ENCODE measurements around the gene KIF3B. TPM values are rescaled to one million over a fixed set of nuclear protein-coding genes. Genes with fewer than 3 reads are reported as not detected.

Gene KIF3B
- total RNA-seq, 1 experiment from 2014 or later, result 31.5 TPM

DNA sequence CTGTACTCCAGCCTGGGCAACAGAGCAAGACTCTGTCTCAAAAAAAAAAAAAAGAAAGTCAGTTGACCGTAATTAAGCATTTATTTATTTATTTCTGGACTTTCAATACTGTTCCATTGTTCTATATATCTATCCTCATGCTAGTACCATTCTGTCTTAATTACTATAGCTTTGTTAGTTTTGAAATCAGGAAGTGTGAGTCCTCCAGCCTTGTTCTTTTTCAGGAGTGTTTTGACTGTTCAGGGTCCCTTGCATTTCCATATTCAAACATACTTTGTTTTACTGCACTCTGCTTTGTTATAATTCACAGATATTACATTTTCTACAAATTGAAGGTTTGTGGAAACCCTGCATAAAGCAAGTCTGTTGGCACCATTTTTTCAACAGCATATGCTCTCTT, 43.9 kb downstream of the KIF3B start:
- H2AFZ ChIP-seq (ENCODE audit: low read depth, low read length, poor library complexity, severe bottlenecking), result no peak overlapping the region
- no peak for DNase-seq (ENCODE audit: low read depth, low spot score)
- no peak overlapping the region for H3K4me2 ChIP-seq (ENCODE audit: low read length)
- ChIA-PET POLR2A (no interaction called here), RAD21 (ENCODE audit: low non-redundant PET in 1 of 2, low total read pairs in 2 of 2, uncharacterized antibody in 2 of 2, unreplicated experiment in 2 of 2) (no interaction called here), CTCF (no interaction called here)
- no peak overlapping the region for H3K27ac ChIP-seq (ENCODE audit: low read depth, low read length)
- peaks cover 4 to 6% of the 10 kb centered on the region in 2 experiments for H3K36me3 ChIP-seq (ENCODE audit: control insufficient read depth in 1 of 2, insufficient read depth in 2 of 2, low read length in 2 of 2)
- H3K9me3 ChIP-seq (ENCODE audit: control insufficient read depth in 1 of 2, insufficient read depth in 1 of 2, low read depth in 1 of 2, low read length in 2 of 2), result no peaks in the 10 kb centered on the region
- H3K9ac ChIP-seq (ENCODE audit: low read length), result no peak overlapping the region
- no TSS peak for BruUV-seq (replicated peaks)
- ATAC-seq, result no peak
- no peaks in the 10 kb centered on the region for H3K27me3 ChIP-seq (ENCODE audit: insufficient read depth, low read length)
- no peak overlapping the region for H3K4me3 ChIP-seq (replicated peaks in 1 of 2; ENCODE audit: low read depth in 1 of 2, low read length in 2 of 2)
- no peaks in the 10 kb centered on the region for H4K20me1 ChIP-seq (ENCODE audit: insufficient read depth)
- no peaks in the 10 kb centered on the region for H3K9me2 ChIP-seq (ENCODE audit: insufficient read depth)
- H3K79me2 ChIP-seq (ENCODE audit: insufficient read depth, low read length), result no peaks in the 10 kb centered on the region
- H3K4me1 ChIP-seq (ENCODE audit: control insufficient read depth in 1 of 2, insufficient read depth in 2 of 2, low read length in 2 of 2), result peaks cover 18 to 28% of the 10 kb centered on the region in 2 experiments
- intact Hi-C loops (cut with micrococcal nuclease), result no loop called here
- TF ChIP-seq RAD21 (IDR thresholded peaks at IDR 0.05; ENCODE audit: low read depth), result no peak
- TF ChIP-seq JUND (IDR thresholded peaks at IDR 0.05), result no peak
- TF ChIP-seq, protein P1, sequence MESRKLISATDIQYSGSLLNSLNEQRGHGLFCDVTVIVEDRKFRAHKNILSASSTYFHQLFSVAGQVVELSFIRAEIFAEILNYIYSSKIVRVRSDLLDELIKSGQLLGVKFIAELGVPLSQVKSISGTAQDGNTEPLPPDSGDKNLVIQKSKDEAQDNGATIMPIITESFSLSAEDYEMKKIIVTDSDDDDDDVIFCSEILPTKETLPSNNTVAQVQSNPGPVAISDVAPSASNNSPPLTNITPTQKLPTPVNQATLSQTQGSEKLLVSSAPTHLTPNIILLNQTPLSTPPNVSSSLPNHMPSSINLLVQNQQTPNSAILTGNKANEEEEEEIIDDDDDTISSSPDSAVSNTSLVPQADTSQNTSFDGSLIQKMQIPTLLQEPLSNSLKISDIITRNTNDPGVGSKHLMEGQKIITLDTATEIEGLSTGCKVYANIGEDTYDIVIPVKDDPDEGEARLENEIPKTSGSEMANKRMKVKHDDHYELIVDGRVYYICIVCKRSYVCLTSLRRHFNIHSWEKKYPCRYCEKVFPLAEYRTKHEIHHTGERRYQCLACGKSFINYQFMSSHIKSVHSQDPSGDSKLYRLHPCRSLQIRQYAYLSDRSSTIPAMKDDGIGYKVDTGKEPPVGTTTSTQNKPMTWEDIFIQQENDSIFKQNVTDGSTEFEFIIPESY (IDR thresholded peaks at IDR 0.05; ENCODE audit: extremely low read depth, insufficient replicate concordance, low read length), result no peak
- TF ChIP-seq CEBPB (IDR thresholded peaks at IDR 0.05; ENCODE audit: low read depth), result no peak
- no peak for TF ChIP-seq POLR2AphosphoS5 (IDR thresholded peaks at IDR 0.05; ENCODE audit: low read depth, low read length)
- no peak for TF ChIP-seq EGR1 (IDR thresholded peaks at IDR 0.05; ENCODE audit: low read depth)
- TF ChIP-seq TCF7L2 (IDR thresholded peaks at IDR 0.05; ENCODE audit: borderline replicate concordance, extremely low read depth, insufficient read depth, insufficient read length), result no peak
- TF ChIP-seq SP1 (IDR thresholded peaks at IDR 0.05; ENCODE audit: low read depth), result no peak
- no peak for TF ChIP-seq CBX3 (IDR thresholded peaks at IDR 0.05; ENCODE audit: low read depth)
- TF ChIP-seq, protein P2, sequence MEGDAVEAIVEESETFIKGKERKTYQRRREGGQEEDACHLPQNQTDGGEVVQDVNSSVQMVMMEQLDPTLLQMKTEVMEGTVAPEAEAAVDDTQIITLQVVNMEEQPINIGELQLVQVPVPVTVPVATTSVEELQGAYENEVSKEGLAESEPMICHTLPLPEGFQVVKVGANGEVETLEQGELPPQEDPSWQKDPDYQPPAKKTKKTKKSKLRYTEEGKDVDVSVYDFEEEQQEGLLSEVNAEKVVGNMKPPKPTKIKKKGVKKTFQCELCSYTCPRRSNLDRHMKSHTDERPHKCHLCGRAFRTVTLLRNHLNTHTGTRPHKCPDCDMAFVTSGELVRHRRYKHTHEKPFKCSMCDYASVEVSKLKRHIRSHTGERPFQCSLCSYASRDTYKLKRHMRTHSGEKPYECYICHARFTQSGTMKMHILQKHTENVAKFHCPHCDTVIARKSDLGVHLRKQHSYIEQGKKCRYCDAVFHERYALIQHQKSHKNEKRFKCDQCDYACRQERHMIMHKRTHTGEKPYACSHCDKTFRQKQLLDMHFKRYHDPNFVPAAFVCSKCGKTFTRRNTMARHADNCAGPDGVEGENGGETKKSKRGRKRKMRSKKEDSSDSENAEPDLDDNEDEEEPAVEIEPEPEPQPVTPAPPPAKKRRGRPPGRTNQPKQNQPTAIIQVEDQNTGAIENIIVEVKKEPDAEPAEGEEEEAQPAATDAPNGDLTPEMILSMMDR (IDR thresholded peaks at IDR 0.05 in 2 of 3, conservative IDR thresholded peaks at IDR 0.05 in 1 of 3; ENCODE audit: borderline replicate concordance in 1 of 3, insufficient read depth in 1 of 3, low read depth in 2 of 3, low read length in 2 of 3), result no peak
- TF ChIP-seq EZH2phosphoT487 (IDR thresholded peaks at IDR 0.05; ENCODE audit: borderline replicate concordance), result no peak
- TF ChIP-seq, protein P3, sequence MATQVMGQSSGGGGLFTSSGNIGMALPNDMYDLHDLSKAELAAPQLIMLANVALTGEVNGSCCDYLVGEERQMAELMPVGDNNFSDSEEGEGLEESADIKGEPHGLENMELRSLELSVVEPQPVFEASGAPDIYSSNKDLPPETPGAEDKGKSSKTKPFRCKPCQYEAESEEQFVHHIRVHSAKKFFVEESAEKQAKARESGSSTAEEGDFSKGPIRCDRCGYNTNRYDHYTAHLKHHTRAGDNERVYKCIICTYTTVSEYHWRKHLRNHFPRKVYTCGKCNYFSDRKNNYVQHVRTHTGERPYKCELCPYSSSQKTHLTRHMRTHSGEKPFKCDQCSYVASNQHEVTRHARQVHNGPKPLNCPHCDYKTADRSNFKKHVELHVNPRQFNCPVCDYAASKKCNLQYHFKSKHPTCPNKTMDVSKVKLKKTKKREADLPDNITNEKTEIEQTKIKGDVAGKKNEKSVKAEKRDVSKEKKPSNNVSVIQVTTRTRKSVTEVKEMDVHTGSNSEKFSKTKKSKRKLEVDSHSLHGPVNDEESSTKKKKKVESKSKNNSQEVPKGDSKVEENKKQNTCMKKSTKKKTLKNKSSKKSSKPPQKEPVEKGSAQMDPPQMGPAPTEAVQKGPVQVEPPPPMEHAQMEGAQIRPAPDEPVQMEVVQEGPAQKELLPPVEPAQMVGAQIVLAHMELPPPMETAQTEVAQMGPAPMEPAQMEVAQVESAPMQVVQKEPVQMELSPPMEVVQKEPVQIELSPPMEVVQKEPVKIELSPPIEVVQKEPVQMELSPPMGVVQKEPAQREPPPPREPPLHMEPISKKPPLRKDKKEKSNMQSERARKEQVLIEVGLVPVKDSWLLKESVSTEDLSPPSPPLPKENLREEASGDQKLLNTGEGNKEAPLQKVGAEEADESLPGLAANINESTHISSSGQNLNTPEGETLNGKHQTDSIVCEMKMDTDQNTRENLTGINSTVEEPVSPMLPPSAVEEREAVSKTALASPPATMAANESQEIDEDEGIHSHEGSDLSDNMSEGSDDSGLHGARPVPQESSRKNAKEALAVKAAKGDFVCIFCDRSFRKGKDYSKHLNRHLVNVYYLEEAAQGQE (IDR thresholded peaks at IDR 0.05; ENCODE audit: low read depth), result no peak
- TF ChIP-seq YY1 (IDR thresholded peaks at IDR 0.05; ENCODE audit: extremely low read depth, insufficient replicate concordance, low read depth, low read length), result no peak
- no peak for TF ChIP-seq FOSL1 (IDR thresholded peaks at IDR 0.05; ENCODE audit: low read depth)
- TF ChIP-seq, protein P4, sequence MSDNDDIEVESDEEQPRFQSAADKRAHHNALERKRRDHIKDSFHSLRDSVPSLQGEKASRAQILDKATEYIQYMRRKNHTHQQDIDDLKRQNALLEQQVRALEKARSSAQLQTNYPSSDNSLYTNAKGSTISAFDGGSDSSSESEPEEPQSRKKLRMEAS (IDR thresholded peaks at IDR 0.05), result no peak
- no peak for TF ChIP-seq ZFX (IDR thresholded peaks at IDR 0.05)
- no peak for TF ChIP-seq ELF1 (IDR thresholded peaks at IDR 0.05; ENCODE audit: borderline replicate concordance, low read depth)
- TF ChIP-seq ZNF274 (IDR thresholded peaks at IDR 0.05; ENCODE audit: low read depth, low read length), result no peak
- TF ChIP-seq SRF (IDR thresholded peaks at IDR 0.05; ENCODE audit: low read depth), result no peak

Data from HCT116 (cell line).